Smooth muscle cell (in vitro differentiated cells): ENCODE results near the gene LARP4B. TPM values are rescaled to one million over a fixed set of nuclear protein-coding genes. Genes with fewer than 3 reads are reported as not detected.

ENCODE experiments used
- DNase-seq: peaks from one replicate; lab custom pipeline; 2025; ENCODE audit not compliant: unreplicated experiment; lab: John Stamatoyannopoulos, UW
- H2AFZ ChIP-seq: fragments of 200-600 bp; sonication (generic); 2 replicates; pipeline ENCODE4 v1.6.0; 2016; ENCODE audit warnings: antibody characterized with exemption, low read depth, mild to moderate bottlenecking
- H3F3A ChIP-seq: fragments of 200-600 bp; sonication (generic); 2 replicates; pipeline ENCODE4 v1.6.0; 2017; ENCODE audit warnings: antibody characterized with exemption, low read depth
- H3K27ac ChIP-seq: fragments of 200-600 bp; sonication (generic); 2 replicates; pipeline ENCODE4 v1.5.1; 2016; ENCODE audit warnings: low read depth, mild to moderate bottlenecking
- H3K27me3 ChIP-seq: fragments of 200-600 bp; sonication (generic); 2 replicates; pipeline ENCODE4 v1.6.1; 2016; ENCODE audit warnings: low read depth, mild to moderate bottlenecking
- H3K36me3 ChIP-seq: fragments of 200-600 bp; sonication (generic); 2 replicates; pipeline ENCODE4 v1.5.1; 2016; ENCODE audit warnings: low read depth
- H3K4me1 ChIP-seq: fragments of 200-600 bp; sonication (generic); 2 replicates; pipeline ENCODE4 v1.5.1; 2016; ENCODE audit warnings: low read depth
- H3K4me2 ChIP-seq: fragments of 200-600 bp; sonication (generic); 2 replicates; pipeline ENCODE4 v1.6.0; 2016; ENCODE audit warnings: mild to moderate bottlenecking
- H3K4me3 ChIP-seq: fragments of 200-600 bp; sonication (generic); 2 replicates; pipeline ENCODE4 v1.5.1; 2016; ENCODE audit warnings: mild to moderate bottlenecking
- H3K79me2 ChIP-seq: fragments of 200-600 bp; sonication (generic); 2 replicates; pipeline ENCODE4 v1.6.0; 2016; ENCODE audit warnings: low read depth, mild to moderate bottlenecking
- H3K9ac ChIP-seq: fragments of 200-600 bp; sonication (generic); 2 replicates; pipeline ENCODE4 v1.6.0; 2016; ENCODE audit warnings: low read depth
- H3K9me3 ChIP-seq: fragments of 200-600 bp; sonication (generic); replicated peaks from 2 replicates; pipeline ENCODE4 v1.5.1; 2016; ENCODE audit warnings: low read depth
- H4K20me1 ChIP-seq: fragments of 200-600 bp; sonication (generic); 2 replicates; pipeline ENCODE4 v1.6.0; 2016; ENCODE audit warnings: low read depth
- CTCF ChIP-seq: fragments of 200-600 bp; sonication (generic); IDR thresholded peaks from 2 replicates; pipeline ENCODE4 v1.5.1; 2017; ENCODE audit warnings: borderline replicate concordance, mild to moderate bottlenecking, antibody characterized with exemption; ENCODE audit not compliant: insufficient read depth, poor library complexity, severe bottlenecking
- WGBS: methylation state at CpG from one replicate; pipeline ENCODE4 v1.1.7; 2016; ENCODE audit warnings: low lambda C conversion rate; 5-methylcytosine and 5-hydroxymethylcytosine counted together
- polyA plus RNA-seq: library from polyadenylated mRNA; unstranded; fragments of >200 nt; fragmentation: Nextera tagmentation; extraction: Ambion mirVana; gene quantifications from 2 replicates; pipeline ENCODE4 v1.2.1, GENCODE V29; 2016
- total RNA-seq: library from RNA; depleted of rRNA; stranded (reverse); fragments of >200 nt; gene quantifications from 2 replicates; pipeline ENCODE4 v1.2.3, GENCODE V29; 2014

LARP4B gene
- total and polyA plus RNA-seq, 2 experiments from 2014 or later, result 16.7 to 24.9 TPM

- H3K27me3 ChIP-seq, result no peaks in the 10 kb centered on the region
- H3K27ac ChIP-seq, result no peak overlapping the region
- no peaks in the 10 kb centered on the region for H3K9me3 ChIP-seq
- WGBS, result 97% methylated on average over 7 of the region's 7 CpGs
- no peak for DNase-seq
- H4K20me1 ChIP-seq, result no peaks in the 10 kb centered on the region
- no peak overlapping the region for H3K4me2 ChIP-seq
- H3F3A ChIP-seq, result peaks cover 7% of the 10 kb centered on the region
- TF ChIP-seq CTCF, result no peak
- no peak overlapping the region for H2AFZ ChIP-seq
- no peaks in the 10 kb centered on the region for H3K79me2 ChIP-seq
- no peak overlapping the region for H3K9ac ChIP-seq
- no peak overlapping the region for H3K4me3 ChIP-seq
- peaks cover 3% of the 10 kb centered on the region for H3K4me1 ChIP-seq
- H3K36me3 ChIP-seq, result peaks cover 4% of the 10 kb centered on the region
Measured at GRCh38 chr10:791639-792038, 139.9 kb downstream of the LARP4B start.

DNA sequence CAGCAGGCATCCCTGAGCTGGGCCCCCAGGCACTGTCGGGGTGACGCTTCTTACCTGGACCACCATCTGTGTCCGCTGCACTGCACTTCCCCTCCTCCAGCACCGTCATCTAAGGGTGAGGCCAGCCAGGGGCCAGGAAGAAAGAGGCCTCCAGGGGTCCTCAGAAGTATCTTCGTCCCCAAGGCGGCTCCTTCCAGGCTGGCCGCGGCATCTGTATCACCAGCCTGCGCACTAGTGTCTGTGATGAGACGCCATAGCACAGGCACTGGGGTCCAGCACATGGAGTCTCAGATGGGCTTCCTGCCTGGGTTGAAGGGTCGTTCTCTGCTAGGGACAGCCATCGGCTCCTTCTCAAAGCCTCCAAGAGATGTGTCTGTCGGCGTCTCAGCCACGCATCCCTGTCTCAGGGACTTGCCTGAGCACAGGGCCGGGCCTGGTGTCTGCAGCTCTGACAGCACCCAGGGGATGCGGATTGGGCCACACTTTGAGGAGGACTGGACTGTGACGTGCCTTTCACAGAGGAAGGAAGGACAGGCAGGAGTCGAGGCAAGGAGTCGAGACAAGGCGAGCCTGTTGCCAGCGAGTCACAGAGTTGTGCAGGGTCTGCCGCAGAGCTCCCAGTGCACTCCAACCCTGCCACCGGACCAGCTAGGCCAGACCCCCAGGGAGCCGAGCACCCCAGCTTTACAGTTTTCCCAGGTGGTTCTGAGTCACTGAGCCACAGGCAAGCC lies 140.5 kb downstream of the LARP4B start:
- Histone ChIP-seq H3K4me1 (peaks cover 3% of the 10 kb centered on the region), H3K79me2 (no peaks in the 10 kb centered on the region), H3K4me3 (no peak overlapping the region), H4K20me1 (no peaks in the 10 kb centered on the region), H3F3A (peaks cover 7% of the 10 kb centered on the region), H2AFZ (no peak overlapping the region), H3K27me3 (no peaks in the 10 kb centered on the region), H3K4me2 (no peak overlapping the region), H3K9ac (no peak overlapping the region), H3K27ac (no peak overlapping the region), H3K36me3 (no peaks in the 10 kb centered on the region), H3K9me3 (no peaks in the 10 kb centered on the region)
- no peak for DNase-seq
- 92% methylated on average over 25 of the region's 25 CpGs for WGBS
- no peak for TF ChIP-seq CTCF

DNA sequence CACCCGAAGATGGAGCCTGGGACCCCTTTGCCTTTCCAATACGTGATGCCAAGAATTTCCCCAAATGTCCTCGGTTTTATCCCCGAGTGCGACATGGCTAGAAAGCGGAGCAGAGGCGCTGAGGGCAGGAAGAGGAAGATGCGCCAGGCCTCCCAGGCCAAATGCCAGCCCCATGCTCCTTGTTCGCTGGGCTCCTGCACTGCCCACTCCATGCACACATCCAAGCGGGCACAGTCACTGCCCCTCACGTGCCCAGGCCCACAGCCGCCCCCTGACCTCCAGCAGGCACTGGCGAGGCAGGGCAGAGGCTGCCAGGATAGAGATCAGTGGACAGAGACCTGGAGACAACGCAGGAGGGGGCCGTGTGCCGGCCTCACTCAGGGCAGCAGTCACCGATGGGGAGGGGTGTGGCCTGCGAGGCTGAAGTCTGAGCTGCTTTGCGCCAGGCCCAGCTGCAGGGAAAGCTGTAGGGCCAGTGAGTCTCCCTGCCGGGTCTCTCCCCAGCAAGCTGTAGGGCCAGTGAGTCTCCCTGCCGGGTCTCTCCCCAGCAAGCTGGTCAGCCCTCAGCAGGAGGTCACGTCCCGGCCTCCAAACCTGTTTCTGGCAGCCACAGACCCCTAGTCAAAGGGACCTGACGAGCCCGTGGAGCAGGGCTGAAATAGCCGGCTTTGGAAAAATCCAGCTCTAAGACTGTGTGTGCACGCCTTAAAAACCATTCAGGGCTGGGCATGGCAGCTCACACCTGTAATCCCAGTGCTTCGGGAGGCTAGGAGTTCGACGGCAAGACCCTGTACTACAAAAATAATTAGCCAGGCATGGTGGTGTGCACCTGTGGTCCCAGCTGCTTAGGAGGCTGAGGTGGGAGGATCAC lies 141.4 kb downstream of the LARP4B start:
- no peak overlapping the region for H3K27ac ChIP-seq
- no peaks in the 10 kb centered on the region for H3K79me2 ChIP-seq
- no peaks in the 10 kb centered on the region for H3K9me3 ChIP-seq
- H3F3A ChIP-seq, result peaks cover 7% of the 10 kb centered on the region
- no peak overlapping the region for H2AFZ ChIP-seq
- no peak overlapping the region for H3K9ac ChIP-seq
- H4K20me1 ChIP-seq, result no peaks in the 10 kb centered on the region
- WGBS, result 83% methylated on average over 30 of the region's 30 CpGs
- DNase-seq, result no peak
- no peaks in the 10 kb centered on the region for H3K27me3 ChIP-seq
- no peak overlapping the region for H3K4me3 ChIP-seq
- H3K4me2 ChIP-seq, result peak overlapping the region; percentile 82
- H3K36me3 ChIP-seq, result no peaks in the 10 kb centered on the region
- TF ChIP-seq CTCF, result no peak
- H3K4me1 ChIP-seq, result peaks cover 3% of the 10 kb centered on the region
